Endothelial cell of umbilical vein (primary cell): ENCODE results near the gene ACADS. TPM values are rescaled to one million over a fixed set of nuclear protein-coding genes. Genes with fewer than 3 reads are reported as not detected.

Experiments used
- BruUV-seq: library from RNA; stranded (reverse); fragments of 400-500 nt; replicated peaks from 2 replicates; lab custom pipeline; 2021; lab: Mats Ljungman, UMichigan
- CTCF ChIA-PET: fragments of 300-600, 350-600 bp; sonication (Branson Sonifier 250); formaldehyde crosslinking; loops from one replicate; lab custom pipeline; 2021; ENCODE audit warnings: antibody characterized with exemption, inconsistent platforms; lab: Charles Lee
- POLR2A ChIA-PET: fragments of 300-600, 350-600 bp; sonication (Branson Sonifier 250); formaldehyde crosslinking; loops from one replicate; lab custom pipeline; 2021; ENCODE audit warnings: antibody characterized with exemption, inconsistent platforms; lab: Charles Lee
- DNase-seq: peaks from one replicate; pipeline ENCODE4 v3.0.0-alpha.2; 2011; ENCODE audit warnings: low read depth, low spot score
- FAIRE-seq: peaks from 2 replicates; lab custom pipeline; 2011; peaks lifted over from hg19 to GRCh38; lab: Jason Lieb, UNC
- H2AFZ ChIP-seq: 2 replicates; pipeline ENCODE4 v1.6.0; 2012; ENCODE audit warnings: low read depth, low read length, control low read depth, inconsistent platforms
- H3K27ac ChIP-seq: 2 replicates; pipeline ENCODE4 v1.5.1; 2011; ENCODE audit warnings: low read depth, mild to moderate bottlenecking, control low read depth, low read length, moderate library complexity; ENCODE audit not compliant: insufficient read depth
- H3K27me3 ChIP-seq, 2 experiments: 2 replicates each; pipeline versions ENCODE4 v1.6.0 to v1.6.1; 2011; ENCODE audit warnings: low read length in 2 of 2, mixed read lengths in 1 of 2; ENCODE audit not compliant: control insufficient read depth in 2 of 2, insufficient read depth in 2 of 2
- H3K36me3 ChIP-seq, 2 experiments: 2 replicates in 1 of 2; 3 replicates in 1 of 2; pipeline ENCODE4 v1.5.1; 2011; ENCODE audit warnings: low read length in 2 of 2, mild to moderate bottlenecking in 1 of 2, moderate library complexity in 1 of 2; ENCODE audit not compliant: control insufficient read depth in 2 of 2, insufficient read depth in 2 of 2; ENCODE audit errors: extremely low read depth in 1 of 2
- H3K4me1 ChIP-seq: 3 replicates; pipeline ENCODE4 v1.5.1; 2011; ENCODE audit warnings: mild to moderate bottlenecking, low read length; ENCODE audit not compliant: control insufficient read depth, insufficient read depth; ENCODE audit errors: extremely low read depth
- H3K4me2 ChIP-seq: 2 replicates; pipeline ENCODE4 v1.6.1; 2011; ENCODE audit warnings: low read length, control low read depth, mixed read lengths; ENCODE audit not compliant: insufficient read depth
- H3K4me3 ChIP-seq, 3 experiments: fragments of 200-600 bp in 1 of 3; sonication (generic), shearing (Covaris generic) in 1 of 3; replicated peaks in 1 of 3; 2 replicates each; pipeline ENCODE4 v1.5.1; 2011 to 2016; ENCODE audit warnings: control low read depth in 3 of 3, low read length in 3 of 3, mild to moderate bottlenecking in 2 of 3, inconsistent platforms in 1 of 3, low read depth in 1 of 3, moderate library complexity in 1 of 3; ENCODE audit not compliant: insufficient read depth in 1 of 3
- H3K79me2 ChIP-seq: 2 replicates; pipeline ENCODE4 v1.6.0; 2012; ENCODE audit warnings: low read length, inconsistent platforms; ENCODE audit not compliant: control insufficient read depth, insufficient read depth
- H3K9ac ChIP-seq: replicated peaks from 2 replicates; pipeline ENCODE3; 2011; ENCODE audit warnings: low read length, control low read depth; ENCODE audit not compliant: insufficient read depth; ENCODE audit errors: extremely low read depth
- H3K9me1 ChIP-seq: replicated peaks from 3 replicates; pipeline ENCODE4 v1.6.0; 2011; ENCODE audit warnings: mild to moderate bottlenecking, low read length; ENCODE audit not compliant: control insufficient read depth, insufficient read depth; ENCODE audit errors: extremely low read depth
- H3K9me3 ChIP-seq: replicated peaks from 2 replicates; pipeline ENCODE4 v1.5.1; 2012; ENCODE audit warnings: low read length, inconsistent platforms; ENCODE audit not compliant: control insufficient read depth, insufficient read depth
- H4K20me1 ChIP-seq: replicated peaks from 2 replicates; pipeline ENCODE3; 2011; ENCODE audit warnings: mild to moderate bottlenecking, low read length; ENCODE audit not compliant: control insufficient read depth, insufficient read depth; ENCODE audit errors: extremely low read depth
- CTCF ChIP-seq, 2 donors: IDR thresholded peaks; 1 replicate in 1 of 2; 2 replicates in 1 of 2; pipeline ENCODE4 v1.5.1; 2011; ENCODE audit warnings: low read length in 2 of 2, mild to moderate bottlenecking in 2 of 2, moderate library complexity in 2 of 2, control low read depth in 1 of 2, inconsistent platforms in 1 of 2, low read depth in 1 of 2; ENCODE audit not compliant: insufficient read depth in 1 of 2; ENCODE audit errors: extremely low read depth in 1 of 2
- EZH2 ChIP-seq: IDR thresholded peaks from 2 replicates; pipeline ENCODE4 v1.6.1; 2012; ENCODE audit warnings: borderline replicate concordance, low read depth, mild to moderate bottlenecking, moderate library complexity, low read length, inconsistent platforms; ENCODE audit not compliant: severe bottlenecking
- FOS ChIP-seq: IDR thresholded peaks from 2 replicates; pipeline ENCODE4 v1.6.1; 2011; ENCODE audit warnings: mild to moderate bottlenecking, low read length, moderate library complexity, borderline replicate concordance; ENCODE audit not compliant: insufficient read depth
- GATA2 ChIP-seq: IDR thresholded peaks from 2 replicates; pipeline ENCODE4 v1.7.0; 2011; ENCODE audit warnings: low read depth, mild to moderate bottlenecking, moderate library complexity, mixed read lengths, low read length; ENCODE audit not compliant: insufficient read length, insufficient read depth
- JUN ChIP-seq: IDR thresholded peaks from 2 replicates; pipeline ENCODE4 v1.6.1; 2011; ENCODE audit warnings: borderline replicate concordance, low read depth; ENCODE audit not compliant: insufficient read length, insufficient read depth
- MAX ChIP-seq: IDR thresholded peaks from 2 replicates; pipeline ENCODE4 v1.6.1; 2011; ENCODE audit not compliant: insufficient read depth, insufficient read length
- MYC ChIP-seq: IDR thresholded peaks from one replicate; pipeline ENCODE4 v1.6.1; 2011; ENCODE audit warnings: mild to moderate bottlenecking, low read depth, low read length
- POLR2A ChIP-seq: IDR thresholded peaks from 2 replicates; pipeline ENCODE4 v1.6.1; 2012; ENCODE audit warnings: low read depth, mild to moderate bottlenecking, control low read depth, low read length
- POLR2AphosphoS5 ChIP-seq: IDR thresholded peaks from 2 replicates; pipeline ENCODE4 v1.6.1; 2012; ENCODE audit warnings: low read depth, mild to moderate bottlenecking, control low read depth, low read length, moderate library complexity; ENCODE audit not compliant: insufficient read depth
- dilution Hi-C: fragments of 300-500 bp; cut with MboI; formaldehyde crosslinking; loops from one replicate; pipeline ENCODE4 v1.15.0; 2019; ENCODE audit warnings: low sequenced_read_pairs; ENCODE audit not compliant: extremely low pct_ligation_motif_present
- intact Hi-C: fragments of 100-400 bp; cut with micrococcal nuclease; formaldehyde crosslinking; loops from one replicate; pipeline ENCODE4 v1.10.0; 2022
- polyA plus RNA-seq, 4 experiments: library from polyadenylated mRNA; depleted of rRNA in 3 of 4; stranded (reverse) in 3 of 4; unstranded in 1 of 4; fragments of >200 nt; gene quantifications; 2 replicates each; pipeline versions ENCODE4 v1.2.1 to v1.2.3, GENCODE V29; 2011 to 2012; ENCODE audit warnings: missing spikeins in 1 of 4
- total RNA-seq: library from RNA; stranded (reverse); gene quantifications from 2 replicates; pipeline ENCODE4 v1.2.3, GENCODE V29; 2021

The ACADS gene
- total and polyA plus RNA-seq, 2 donors (not counting 3 experiments of a cell fraction or from before 2014, with no cell fraction given), result 8.2 to 8.9 TPM

GRCh38 chr12:120734210-120734609, 8.6 kb downstream of the ACADS start:
- Histone ChIP-seq H3K4me2 (no peak overlapping the region), H3K27ac (no peak overlapping the region), H3K9me1 (no peaks in the 10 kb centered on the region), H3K4me3 (no peak overlapping the region), H3K4me1 (no peaks in the 10 kb centered on the region), H3K79me2 (no peaks in the 10 kb centered on the region), H3K27me3 (no peaks in the 10 kb centered on the region), H3K9ac (no peak overlapping the region), H2AFZ (no peak overlapping the region), H4K20me1 (no peaks in the 10 kb centered on the region), H3K9me3 (no peaks in the 10 kb centered on the region), H3K36me3 (no peaks in the 10 kb centered on the region)
- ChIA-PET POLR2A (no interaction called here), CTCF (no interaction called here)
- DNase-seq, result no peak
- no TSS peak for BruUV-seq
- intact Hi-C loops (no loop called here), dilution Hi-C loops (no loop called here)
- no peak for FAIRE-seq
- no peak for TF ChIP-seq JUN
- no peak for TF ChIP-seq MAX

GRCh38 chr12:120735181-120735580, 9.6 kb downstream of the ACADS start:
- no peak for FAIRE-seq
- intact Hi-C loops (no loop called here), dilution Hi-C loops (no loop called here)
- no peak for TF ChIP-seq EZH2
- TF ChIP-seq JUN, result no peak
- no peak for TF ChIP-seq FOS
- no peak for TF ChIP-seq GATA2
- no peak for TF ChIP-seq MAX
- TF ChIP-seq CTCF (IDR thresholded peaks at IDR 0.05; ENCODE audit: extremely low read depth in 1 of 2, insufficient read depth in 1 of 2, low read depth in 1 of 2, low read length in 2 of 2), result no peak
- no peak for TF ChIP-seq POLR2A
- no peak for TF ChIP-seq MYC
- no peak for TF ChIP-seq POLR2AphosphoS5
- no TSS peak for BruUV-seq
- DNase-seq, result no peak
- no peaks in the 10 kb centered on the region for H3K9me1 ChIP-seq
- no peaks in the 10 kb centered on the region for H3K79me2 ChIP-seq
- no peak overlapping the region for H3K27ac ChIP-seq
- CTCF ChIA-PET, result no interaction called here
- H3K9me3 ChIP-seq, result no peaks in the 10 kb centered on the region
- no peaks in the 10 kb centered on the region for H3K4me1 ChIP-seq
- H3K27me3 ChIP-seq, result no peaks in the 10 kb centered on the region
- POLR2A ChIA-PET, result no interaction called here
- H3K36me3 ChIP-seq, result no peaks in the 10 kb centered on the region
- no peaks in the 10 kb centered on the region for H4K20me1 ChIP-seq
- no peak overlapping the region for H3K4me2 ChIP-seq
- no peak overlapping the region for H3K4me3 ChIP-seq
- no peak overlapping the region for H2AFZ ChIP-seq
- H3K9ac ChIP-seq, result no peak overlapping the region
